ENCODE data around the gene MINDY1. TPM values are rescaled to one million over a fixed set of nuclear protein-coding genes. Genes with fewer than 3 reads are reported as not detected.

MINDY1 gene
- total RNA-seq, 3 donors from 2014 or later = 26.2 to 33.5 (median 26.5) TPM

DNA sequence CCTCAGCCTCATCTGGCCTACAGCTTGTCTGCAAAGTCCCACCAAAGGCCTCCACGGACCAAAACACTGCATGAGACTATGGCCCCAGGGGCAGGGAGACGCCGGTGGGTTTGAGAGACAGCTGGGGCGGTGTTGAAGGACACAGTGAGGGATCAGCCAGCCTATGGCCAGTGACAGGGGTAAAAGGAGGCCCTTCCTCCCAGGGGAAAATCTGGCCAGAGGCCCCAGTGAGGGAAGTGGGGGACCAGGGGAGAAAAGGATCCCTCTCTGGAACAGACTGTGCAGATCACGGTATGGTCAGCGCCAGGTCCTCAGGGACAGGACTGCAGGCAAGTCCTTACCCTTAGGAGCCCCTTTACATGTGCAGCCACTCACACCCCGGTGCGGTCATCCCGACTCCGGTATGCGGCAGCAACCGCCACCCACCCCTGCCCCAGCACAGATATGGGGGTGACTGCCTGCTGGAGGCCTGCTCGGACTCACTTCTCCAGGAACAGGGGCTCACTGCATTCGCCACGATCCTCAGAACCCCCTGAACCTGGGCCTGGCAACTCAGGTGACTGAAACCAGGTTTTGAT, 33.4 kb downstream of the MINDY1 start:
- intact Hi-C loops (cut with DNase I; ENCODE audit: low total_unique reads) = no loop called here
- DNase-seq (ENCODE audit: low spot score in 2 of 2) = no peak
- peak overlapping the region; percentile 74 to 96 (median 86) for H3K4me3 ChIP-seq
- peaks cover 6 to 18% of the 10 kb centered on the region in 2 donors for H3K4me1 ChIP-seq
- TF ChIP-seq POLR2AphosphoS5 (IDR thresholded peaks at IDR 0.05) (no peak), POLR2A (IDR thresholded peaks at IDR 0.05) (no peak)
- TF ChIP-seq, protein P1, sequence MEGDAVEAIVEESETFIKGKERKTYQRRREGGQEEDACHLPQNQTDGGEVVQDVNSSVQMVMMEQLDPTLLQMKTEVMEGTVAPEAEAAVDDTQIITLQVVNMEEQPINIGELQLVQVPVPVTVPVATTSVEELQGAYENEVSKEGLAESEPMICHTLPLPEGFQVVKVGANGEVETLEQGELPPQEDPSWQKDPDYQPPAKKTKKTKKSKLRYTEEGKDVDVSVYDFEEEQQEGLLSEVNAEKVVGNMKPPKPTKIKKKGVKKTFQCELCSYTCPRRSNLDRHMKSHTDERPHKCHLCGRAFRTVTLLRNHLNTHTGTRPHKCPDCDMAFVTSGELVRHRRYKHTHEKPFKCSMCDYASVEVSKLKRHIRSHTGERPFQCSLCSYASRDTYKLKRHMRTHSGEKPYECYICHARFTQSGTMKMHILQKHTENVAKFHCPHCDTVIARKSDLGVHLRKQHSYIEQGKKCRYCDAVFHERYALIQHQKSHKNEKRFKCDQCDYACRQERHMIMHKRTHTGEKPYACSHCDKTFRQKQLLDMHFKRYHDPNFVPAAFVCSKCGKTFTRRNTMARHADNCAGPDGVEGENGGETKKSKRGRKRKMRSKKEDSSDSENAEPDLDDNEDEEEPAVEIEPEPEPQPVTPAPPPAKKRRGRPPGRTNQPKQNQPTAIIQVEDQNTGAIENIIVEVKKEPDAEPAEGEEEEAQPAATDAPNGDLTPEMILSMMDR (IDR thresholded peaks at IDR 0.05) = no peak
- no peaks in the 10 kb centered on the region for H3K36me3 ChIP-seq
- no peaks in the 10 kb centered on the region for H3K9me3 ChIP-seq
- peak overlapping the region; percentile 89 to 99 for H3K27ac ChIP-seq
- no peaks in the 10 kb centered on the region for H3K27me3 ChIP-seq

DNA sequence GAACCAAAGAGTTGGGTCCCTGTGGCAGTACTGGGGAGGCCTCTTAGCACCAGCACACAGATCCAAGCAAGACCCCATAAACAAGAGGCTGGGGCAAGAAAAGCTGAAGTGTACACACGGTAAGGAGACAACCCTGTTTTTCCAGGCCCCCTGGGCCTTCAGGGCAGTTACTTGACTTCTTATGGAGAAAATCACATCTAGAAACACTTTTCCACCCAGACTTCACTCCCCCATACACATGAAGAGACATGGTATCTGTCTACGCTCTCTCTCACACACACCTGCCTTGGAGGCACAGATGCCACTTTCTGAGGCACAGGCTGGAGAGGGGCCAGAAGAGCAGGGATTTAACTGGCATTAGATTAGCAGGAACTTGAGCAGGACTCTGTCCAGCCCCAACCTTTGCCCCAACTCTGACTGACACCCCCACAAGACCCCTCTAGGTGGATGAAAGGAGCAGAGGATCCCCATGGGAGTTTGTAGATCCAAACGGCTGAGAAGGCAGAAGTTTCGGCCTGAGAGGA, 34.2 kb downstream of the MINDY1 start:
- peak overlapping the region; percentile 74 to 96 (median 86) for H3K4me3 ChIP-seq
- intact Hi-C loops (cut with DNase I; ENCODE audit: low total_unique reads) = no loop called here
- TF ChIP-seq POLR2A (IDR thresholded peaks at IDR 0.05) = no peak
- no peak for TF ChIP-seq POLR2AphosphoS5 (IDR thresholded peaks at IDR 0.05)
- TF ChIP-seq, protein P1 (IDR thresholded peaks at IDR 0.05) = no peak
- H3K27me3 ChIP-seq = no peaks in the 10 kb centered on the region
- peaks cover 6 to 18% of the 10 kb centered on the region in 2 donors for H3K4me1 ChIP-seq
- peak overlapping the region; percentile 89 to 99 for H3K27ac ChIP-seq
- H3K9me3 ChIP-seq = no peaks in the 10 kb centered on the region
- DNase-seq (ENCODE audit: low spot score in 2 of 2) = no peak
- no peaks in the 10 kb centered on the region for H3K36me3 ChIP-seq

GRCh38 chr1:150971583-150972416, 34.9 kb downstream of the MINDY1 start:
- Histone ChIP-seq H3K36me3 (no peaks in the 10 kb centered on the region), H3K4me1 (peaks cover 6 to 18% of the 10 kb centered on the region in 2 donors), H3K27me3 (no peaks in the 10 kb centered on the region), H3K4me3 (peak overlapping the region; percentile 74 to 96 (median 86)), H3K27ac (peak overlapping the region; percentile 89 to 99), H3K9me3 (no peaks in the 10 kb centered on the region)
- no peak for TF ChIP-seq POLR2A (IDR thresholded peaks at IDR 0.05)
- TF ChIP-seq POLR2AphosphoS5 (IDR thresholded peaks at IDR 0.05) = no peak
- TF ChIP-seq, protein P1 (IDR thresholded peaks at IDR 0.05) = no peak
- intact Hi-C loops (cut with DNase I; ENCODE audit: low total_unique reads) = no loop called here
- no peak for DNase-seq (ENCODE audit: low spot score in 2 of 2)

GRCh38 chr1:150970808-150971582, 35.7 kb downstream of the MINDY1 start:
- TF ChIP-seq POLR2AphosphoS5 (IDR thresholded peaks at IDR 0.05) (peak in 2 of 3 donors; percentile 23 to 59), POLR2A (IDR thresholded peaks at IDR 0.05) (no peak)
- TF ChIP-seq, protein P1 (IDR thresholded peaks at IDR 0.05) = no peak
- peaks cover 6 to 18% of the 10 kb centered on the region in 2 donors for H3K4me1 ChIP-seq
- intact Hi-C loops (cut with DNase I; ENCODE audit: low total_unique reads) = no loop called here
- H3K27ac ChIP-seq = peak overlapping the region; percentile 89 to 99
- peak overlapping the region in 1 of 3 donors; percentile 96 for H3K4me3 ChIP-seq
- no peaks in the 10 kb centered on the region for H3K36me3 ChIP-seq
- DNase-seq (ENCODE audit: low spot score in 2 of 2) = peak; percentile 58 to 75
- H3K9me3 ChIP-seq = no peaks in the 10 kb centered on the region
- H3K27me3 ChIP-seq = no peaks in the 10 kb centered on the region

All from breast epithelium (tissue), 4 donors.